Stimulated activated CD8-positive, alpha-beta memory T cell treated with anti-CD3 and anti-CD28 coated beads, Interleukin-4, amount 100 ng/mL, for 24 hours (primary cell): ENCODE results near the gene TRPM7.
"Not testable (repeated sequence)": the region's sequence is repeated elsewhere in the genome, so short reads cannot be mapped to it uniquely, and the experiment has no call there.

Experiments used
- DNase-seq: peaks from one replicate; pipeline ENCODE4 v3.0.0-alpha.2; 2020; ENCODE audit warnings: low read depth

Gene TRPM7, protein sequence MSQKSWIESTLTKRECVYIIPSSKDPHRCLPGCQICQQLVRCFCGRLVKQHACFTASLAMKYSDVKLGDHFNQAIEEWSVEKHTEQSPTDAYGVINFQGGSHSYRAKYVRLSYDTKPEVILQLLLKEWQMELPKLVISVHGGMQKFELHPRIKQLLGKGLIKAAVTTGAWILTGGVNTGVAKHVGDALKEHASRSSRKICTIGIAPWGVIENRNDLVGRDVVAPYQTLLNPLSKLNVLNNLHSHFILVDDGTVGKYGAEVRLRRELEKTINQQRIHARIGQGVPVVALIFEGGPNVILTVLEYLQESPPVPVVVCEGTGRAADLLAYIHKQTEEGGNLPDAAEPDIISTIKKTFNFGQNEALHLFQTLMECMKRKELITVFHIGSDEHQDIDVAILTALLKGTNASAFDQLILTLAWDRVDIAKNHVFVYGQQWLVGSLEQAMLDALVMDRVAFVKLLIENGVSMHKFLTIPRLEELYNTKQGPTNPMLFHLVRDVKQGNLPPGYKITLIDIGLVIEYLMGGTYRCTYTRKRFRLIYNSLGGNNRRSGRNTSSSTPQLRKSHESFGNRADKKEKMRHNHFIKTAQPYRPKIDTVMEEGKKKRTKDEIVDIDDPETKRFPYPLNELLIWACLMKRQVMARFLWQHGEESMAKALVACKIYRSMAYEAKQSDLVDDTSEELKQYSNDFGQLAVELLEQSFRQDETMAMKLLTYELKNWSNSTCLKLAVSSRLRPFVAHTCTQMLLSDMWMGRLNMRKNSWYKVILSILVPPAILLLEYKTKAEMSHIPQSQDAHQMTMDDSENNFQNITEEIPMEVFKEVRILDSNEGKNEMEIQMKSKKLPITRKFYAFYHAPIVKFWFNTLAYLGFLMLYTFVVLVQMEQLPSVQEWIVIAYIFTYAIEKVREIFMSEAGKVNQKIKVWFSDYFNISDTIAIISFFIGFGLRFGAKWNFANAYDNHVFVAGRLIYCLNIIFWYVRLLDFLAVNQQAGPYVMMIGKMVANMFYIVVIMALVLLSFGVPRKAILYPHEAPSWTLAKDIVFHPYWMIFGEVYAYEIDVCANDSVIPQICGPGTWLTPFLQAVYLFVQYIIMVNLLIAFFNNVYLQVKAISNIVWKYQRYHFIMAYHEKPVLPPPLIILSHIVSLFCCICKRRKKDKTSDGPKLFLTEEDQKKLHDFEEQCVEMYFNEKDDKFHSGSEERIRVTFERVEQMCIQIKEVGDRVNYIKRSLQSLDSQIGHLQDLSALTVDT (N-terminal part only)

DNA sequence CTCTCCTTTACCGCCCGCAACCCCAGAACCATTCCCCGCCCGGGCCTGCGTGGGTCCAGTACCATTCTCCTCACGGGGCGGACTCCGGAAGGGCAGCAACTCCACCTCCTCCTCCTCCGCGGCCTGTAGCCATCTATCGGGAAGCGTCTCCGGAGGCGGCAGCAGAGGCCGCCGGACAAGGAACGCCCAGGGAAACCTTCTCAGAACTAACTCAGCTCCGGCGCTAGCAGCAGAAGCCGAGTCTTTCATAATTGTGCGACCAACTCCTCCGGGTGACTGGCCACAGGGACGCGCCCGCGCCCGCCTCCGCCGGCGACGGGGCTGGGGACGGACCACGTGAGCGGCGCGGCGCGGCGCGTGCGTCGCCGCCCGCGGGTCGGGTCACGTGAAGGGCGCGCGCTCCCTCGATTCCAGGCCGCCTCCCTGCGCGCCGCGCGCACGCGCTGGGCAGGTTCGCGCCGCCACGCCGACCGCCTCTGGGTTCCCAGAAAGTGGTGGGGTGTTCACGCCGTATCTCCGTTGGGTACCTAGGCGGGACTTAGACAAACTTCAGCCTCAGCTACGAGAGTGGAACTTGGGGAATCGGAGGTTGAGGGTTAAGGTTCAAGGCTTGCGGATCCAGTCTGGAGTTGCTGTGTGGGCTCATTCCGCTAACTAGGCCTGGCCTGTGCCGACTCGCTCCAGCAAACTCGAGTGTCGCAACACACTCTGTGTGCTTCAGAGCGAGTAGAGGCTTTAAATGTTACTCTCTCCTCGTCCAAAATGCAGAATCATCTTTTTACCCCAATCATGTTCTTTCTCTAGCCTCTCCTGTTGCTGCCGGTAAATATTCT, at the start of gene TRPM7:
TSS of gene TRPM7 (minus strand) at position 329 of the 833 bp plus-strand sequence. CDS start at position 65, 264 bp downstream.
- DNase-seq = peak; percentile 85

DNA sequence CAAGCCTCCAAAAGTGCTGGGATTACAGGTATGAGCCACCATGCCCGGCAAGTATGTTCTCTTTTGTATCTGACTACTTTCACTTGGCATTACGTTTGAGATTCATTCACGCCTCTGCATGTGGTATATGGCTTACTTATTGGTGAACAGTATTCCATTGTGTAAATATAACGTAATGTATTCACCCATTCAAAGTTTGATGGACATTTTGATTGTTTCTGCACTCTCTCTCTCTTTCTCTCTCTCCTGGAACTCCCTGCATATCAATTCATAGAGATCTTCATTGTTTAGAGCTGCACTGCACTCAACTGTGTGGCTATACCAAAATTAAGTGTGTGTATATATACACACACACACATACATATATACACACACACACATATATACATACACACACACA, 48.6 kb upstream of the TRPM7 start:
- no peak for DNase-seq

DNA sequence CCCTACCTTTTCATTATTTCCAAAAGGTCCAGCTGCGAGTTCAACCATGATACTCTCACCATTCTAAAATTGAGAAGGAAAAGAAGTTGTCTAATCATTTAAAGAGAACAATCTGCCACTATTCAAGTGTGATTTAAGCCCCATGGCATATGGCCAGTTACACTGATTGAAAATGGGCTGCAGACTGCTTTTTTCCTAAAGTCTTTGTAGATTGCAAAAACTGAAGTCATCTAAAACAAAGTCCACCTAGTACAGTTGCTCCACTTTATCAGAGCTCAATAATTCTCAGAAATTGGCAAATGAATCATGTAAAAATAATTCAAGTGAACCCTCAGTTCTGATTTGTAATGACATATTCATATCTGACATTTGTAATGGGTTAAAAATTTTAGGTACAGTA, 39.7 kb upstream of the TRPM7 start:
- DNase-seq = no peak

DNA sequence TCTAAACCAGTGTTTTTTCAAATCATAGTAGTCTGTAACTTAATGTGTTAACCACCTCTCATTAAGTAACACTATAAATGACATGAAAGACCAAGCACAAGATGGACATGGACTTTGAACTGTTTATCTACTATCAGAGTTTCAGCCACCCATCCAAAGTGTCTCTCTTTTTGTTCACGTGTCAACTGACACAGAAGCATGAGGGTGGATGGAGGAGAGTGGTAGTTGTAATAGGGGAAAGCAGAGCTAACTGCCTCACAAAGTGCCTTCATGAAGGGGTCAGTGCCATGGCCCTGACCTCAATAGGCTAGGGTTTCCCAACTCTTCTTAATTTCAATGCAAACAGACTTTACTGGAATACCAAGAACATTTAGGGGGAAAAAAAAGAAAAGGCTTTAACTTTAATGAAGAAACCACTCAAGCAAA, 32.1 kb upstream of the TRPM7 start:
- DNase-seq = no peak

DNA sequence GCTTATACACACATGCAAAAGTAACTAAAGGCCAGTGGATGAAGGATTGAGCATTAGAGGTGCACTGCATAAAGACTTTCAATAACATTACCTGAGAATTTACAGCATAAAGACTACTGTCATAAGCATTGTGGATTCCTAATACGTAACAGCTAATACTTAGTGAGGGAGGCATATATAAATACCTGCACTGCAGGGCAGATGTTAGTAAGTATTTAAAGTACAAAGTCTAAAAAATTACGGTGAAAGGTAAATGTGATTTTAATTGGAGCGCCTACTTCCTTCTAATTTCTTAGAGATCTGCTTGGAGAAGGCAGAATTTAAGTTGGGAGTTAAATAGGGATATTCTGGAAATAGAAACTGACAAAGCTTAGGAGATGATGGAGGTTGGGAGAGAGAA, 25.4 kb upstream of the TRPM7 start:
- no peak for DNase-seq

DNA sequence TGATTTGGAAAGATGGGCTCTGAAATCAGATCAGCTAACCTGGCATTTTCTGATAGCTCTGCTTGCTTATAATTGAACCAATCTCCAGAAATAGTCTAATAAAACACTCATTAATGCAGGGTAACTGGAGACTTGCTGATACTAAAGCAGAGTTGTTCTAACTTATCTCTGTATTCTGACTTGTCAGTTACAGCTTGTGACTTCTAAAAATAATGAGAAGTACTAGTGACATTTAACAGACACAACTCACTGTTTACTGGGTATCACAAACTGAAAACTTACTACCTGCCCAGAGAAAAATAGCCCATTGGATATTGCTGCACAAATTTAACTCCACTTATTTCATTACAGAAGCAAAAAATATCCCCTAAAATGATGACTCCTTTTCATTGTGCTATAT, 24.0 kb upstream of the TRPM7 start:
- no peak for DNase-seq

DNA sequence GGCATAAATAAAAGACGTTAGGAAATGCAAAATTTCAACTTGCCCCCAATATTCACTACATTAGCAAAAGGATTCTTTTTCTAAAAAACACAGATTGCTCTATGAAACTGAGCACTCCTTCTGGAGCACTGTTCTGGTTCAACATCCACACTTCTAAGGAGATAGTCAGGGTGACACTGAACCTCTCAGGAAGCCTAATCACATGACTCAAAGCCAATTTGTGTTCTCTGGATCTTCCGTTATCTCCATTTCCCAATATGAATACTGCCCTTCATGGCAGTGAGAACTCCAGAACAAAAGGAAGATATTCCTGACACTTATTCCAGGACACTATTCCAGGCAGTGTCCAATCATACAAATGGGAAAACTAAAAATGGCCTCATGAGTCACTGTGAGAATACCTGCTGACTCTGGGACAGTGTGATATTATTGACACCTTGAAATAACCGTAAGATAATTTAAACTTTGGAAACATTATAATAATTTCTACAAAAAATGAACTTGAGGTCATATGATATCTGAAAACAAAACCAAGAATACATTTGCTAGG, 21.4 kb upstream of the TRPM7 start:
- DNase-seq = no peak

DNA sequence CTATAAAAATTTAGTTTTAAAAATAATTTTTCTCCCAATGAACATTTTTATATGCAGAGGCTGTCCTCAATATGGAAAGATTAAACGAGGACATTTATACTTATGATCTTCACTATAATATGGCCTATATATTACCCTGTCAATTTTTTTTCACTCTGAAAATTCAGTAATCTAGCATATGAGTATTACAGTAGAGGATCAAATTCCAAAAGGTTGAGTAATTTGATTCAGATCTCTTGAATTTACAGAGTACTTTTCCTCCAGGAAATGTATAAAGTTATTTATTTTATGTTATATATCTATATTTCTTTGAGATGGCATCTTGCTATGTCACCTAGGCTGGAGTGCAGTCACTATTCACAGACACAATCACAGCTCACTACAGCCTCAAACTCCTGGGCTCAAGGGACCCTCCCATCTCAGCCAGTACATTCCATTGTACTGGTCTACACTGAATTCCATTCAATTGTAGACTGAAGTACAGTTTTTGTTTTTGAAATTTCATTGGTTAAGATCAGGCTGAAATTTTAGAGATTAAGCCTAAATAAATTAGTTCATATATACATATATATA, 16.3 kb upstream of the TRPM7 start:
- DNase-seq = no peak

DNA sequence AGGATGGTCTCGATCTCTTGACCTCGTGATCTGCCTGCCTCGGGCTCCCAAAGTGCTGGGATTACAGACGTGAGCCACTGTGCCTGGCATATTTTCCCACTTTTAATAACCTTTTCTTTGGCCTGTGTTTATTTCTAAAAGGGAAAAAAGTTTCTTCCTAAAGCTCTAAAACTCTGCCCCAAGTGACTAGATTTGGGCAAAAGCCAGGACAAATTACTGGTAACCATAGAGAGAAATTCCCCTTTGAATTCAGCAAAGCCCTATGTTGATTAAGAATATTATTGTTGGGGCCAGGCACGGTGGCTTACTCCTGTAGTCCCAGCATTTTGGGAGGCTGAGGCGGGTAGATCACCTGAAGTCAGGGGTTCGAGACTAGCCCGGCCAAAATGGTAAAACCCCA, 11.5 kb upstream of the TRPM7 start:
- no peak for DNase-seq

DNA sequence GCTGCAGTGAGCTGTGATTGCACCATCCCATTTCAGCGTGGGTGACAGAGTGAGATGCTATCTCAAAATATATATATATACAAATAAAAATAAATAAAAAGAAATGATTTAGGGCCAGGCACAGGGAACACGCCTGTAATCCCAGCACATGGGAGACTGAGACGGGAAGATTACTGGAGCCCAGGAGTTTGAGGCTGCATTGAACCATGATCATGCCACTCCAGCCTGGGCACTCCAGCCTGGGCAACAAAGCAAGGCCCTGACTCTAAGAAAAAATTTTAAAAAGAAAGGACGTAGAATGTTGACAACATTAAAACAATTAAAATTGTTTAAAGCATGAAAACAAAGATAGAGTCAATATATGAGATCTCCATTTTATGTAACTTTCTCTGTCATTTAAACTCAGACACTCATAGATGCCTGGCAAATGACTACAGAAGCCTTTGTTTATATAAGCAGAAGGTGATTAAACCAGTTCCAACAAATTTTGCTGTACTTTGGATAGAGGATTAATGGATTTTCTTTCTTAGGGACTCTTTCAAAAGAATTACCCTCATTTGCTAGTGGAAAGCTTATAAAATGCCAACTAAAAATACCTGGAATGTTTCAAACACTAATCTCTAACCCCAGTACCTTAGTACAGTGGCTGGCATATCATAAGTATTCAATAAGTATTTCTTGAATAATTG, 10.7 kb upstream of the TRPM7 start:
- DNase-seq = no peak

DNA sequence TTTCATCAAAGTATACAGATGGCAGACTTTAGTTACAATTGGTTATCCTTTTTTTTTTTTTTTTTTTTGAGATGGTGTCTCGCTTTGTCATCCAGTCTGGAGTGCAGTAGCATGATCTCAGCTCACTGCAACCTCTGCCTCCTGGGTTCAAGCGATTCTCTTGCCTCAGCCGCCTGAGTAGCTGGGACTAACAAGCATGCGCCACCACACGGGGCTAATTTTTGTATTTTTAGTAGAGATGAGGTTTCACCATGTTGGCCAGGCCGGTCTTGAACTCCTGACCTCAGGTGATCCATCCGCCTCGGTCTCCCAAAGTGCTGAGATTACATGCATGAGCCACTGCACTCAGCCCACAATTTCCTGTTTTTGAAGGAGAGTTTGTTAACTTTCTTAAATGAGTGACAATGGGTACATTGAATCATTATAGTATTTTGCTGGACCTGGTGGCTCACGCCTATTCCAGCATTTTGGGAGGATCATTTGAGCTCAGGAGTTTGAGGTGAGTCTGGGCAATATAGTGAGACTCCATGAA, 8.1 kb upstream of the TRPM7 start:
- DNase-seq = not testable (repeated sequence)

DNA sequence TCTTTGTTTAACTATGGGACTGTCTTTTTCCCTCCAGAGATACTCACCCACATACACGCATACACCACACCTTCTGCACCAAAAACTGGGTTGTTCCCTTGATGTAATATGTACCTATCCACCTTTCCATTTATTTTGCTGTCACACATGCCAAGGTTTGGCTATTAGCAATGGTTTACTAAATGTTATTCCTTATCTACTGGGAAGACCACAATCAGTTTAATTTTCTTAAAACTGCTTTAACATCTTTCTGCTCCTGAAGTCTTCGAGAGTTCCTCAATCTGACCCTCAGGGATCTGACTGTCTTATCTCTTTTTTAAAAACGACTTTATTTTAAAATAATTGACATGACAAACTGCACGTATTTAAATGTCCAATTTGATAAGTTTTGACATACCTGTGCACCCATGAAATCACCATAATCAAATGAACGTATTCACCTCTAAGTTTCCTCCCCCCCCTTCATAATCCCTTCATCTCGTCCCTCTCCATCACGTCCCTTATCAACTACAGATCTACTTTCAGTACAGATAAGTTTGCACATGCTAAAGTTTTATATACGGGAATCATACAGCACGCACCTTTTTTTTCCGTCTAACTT, 805 bp upstream of the TRPM7 start:
- DNase-seq = no peak

DNA sequence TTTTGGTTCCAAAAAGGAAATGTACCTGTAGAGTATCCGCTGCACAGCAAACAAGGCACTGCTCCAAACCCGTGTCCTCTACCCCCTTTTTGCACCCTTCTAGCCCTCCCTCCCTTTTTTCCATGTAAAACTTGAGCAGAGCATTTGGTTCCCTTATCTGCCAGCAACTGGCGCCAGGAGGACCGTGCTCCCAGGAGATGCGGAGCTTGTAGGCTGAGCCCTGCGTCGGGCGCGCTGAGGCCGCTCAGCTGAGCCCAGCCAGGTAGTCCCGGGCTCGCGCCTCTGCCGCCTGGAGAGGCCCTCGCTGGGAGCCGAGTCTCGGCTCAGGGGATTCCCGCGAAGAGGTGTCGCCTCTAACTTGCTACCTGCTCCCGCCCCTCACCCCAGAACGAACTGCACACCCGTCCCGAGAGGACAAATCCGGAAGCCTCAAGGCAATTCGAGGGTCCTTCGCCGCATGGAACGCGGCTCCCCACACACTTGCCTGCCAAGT, 575 bp downstream of the TRPM7 start:
- peak; percentile 59 for DNase-seq

DNA sequence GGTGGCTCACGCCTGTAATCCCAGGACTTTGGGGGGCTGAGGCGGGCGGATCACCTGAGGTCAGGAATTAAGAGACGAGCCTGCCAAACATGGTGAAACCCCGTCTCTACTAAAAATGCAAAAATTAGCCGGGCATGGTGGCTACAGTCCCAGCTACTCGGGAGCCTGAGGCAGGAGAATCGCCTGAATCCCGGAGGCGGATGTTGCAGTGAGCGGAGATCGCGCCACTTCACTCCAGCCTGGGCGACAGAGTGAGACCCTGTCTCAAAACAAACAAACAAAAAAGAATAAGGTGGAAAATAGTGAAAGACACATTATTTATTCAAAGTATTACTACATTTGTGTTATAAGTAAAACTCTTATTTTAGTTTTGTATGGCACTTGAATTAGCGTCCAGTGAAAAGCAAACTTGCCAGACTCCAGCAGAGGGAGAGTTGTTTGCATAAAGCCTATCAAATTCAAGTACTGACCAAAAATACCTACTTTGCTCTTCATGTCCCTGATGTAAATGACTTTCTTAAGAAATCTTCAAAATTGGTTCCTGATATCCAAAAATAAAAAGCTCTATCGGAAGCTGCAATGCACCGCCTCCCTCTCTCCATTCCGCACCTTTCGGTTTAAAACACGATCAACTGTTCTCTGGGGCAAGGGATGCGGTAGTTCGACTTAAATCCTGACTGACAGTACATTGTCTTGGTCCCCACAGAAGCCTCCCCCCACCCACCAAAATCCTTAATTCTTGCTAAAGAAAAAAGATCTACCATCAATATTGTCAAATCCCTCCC, 1.2 kb downstream of the TRPM7 start:
- no peak for DNase-seq

DNA sequence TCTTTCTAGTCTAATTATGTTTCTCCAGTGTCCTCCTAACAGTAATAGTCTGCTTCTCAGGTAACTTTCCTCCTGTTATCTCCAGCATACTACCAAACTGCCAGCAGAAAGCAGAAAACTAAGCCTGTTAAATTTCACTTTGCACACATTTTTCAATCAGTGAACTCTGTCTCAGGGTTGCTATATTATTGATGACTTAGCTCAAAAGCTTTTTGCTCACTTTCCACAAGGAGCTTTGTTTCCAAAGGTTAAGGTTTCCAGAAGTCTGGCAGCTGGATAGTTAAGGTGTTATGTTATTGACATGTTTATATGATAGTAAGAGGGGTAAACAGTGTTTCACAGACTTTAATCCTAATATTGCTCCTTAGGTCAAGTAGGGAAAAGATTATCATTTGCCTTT, 5.1 kb downstream of the TRPM7 start:
- no peak for DNase-seq

DNA sequence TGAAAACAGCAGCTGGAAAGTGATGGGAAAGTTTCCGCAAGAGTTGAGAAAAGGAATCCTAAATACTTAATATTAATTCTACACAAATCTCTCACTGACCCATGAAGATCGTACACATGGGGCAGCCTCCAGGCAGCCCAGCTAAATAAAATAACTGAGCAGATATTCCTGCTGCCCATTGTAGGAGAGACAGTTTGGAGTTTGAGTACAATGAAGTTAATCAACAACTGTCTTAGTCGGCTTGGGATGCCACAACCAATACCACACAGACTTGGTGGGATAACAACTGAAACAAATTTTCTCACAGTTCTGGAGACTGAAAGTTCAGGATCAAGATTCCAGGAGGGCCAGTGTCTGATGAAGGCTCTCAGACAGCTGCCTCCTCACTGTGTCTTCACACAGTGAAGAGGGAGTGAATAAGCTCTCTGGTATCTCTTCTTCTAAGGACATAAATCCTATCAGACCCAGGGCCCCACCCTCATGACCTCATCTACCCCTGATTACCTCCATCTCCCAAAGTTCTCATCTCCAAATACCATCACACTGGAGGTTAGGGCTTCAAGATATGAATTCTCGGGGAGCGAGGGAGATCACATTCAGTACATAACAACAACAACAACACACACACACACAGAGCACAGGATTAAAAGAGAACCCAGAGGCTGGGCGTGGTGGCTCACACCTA, 9.7 kb downstream of the TRPM7 start:
- DNase-seq = no peak

DNA sequence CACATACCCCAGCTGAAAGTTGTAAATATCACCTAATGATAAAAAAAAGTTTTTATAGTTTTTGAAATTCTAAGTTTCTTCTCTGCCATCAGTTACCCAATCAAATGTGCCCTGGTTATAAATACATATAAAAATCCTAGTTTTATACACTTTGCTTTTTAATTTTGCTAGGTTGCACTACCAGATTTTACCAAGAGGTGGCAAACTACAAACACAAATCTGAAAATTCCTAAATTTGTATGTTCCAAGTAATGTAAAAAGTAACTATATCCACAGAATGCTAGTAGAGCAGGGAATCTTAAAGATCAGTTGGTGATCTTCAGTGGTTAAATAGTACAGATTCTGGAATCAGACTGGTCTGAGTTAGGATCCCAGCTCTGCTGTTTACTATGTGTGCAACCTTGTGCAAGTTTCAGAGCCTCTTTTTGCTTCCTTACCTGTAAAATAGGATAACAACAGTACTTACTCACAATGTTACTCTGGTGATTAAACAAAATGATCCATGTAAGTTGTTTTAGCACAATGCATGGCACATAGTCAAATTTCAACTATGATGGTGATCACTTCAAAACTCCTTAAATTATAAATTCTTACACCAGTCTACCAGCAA, 11.0 kb downstream of the TRPM7 start:
- DNase-seq = no peak
